ENCODE data around the gene CAPG.

DNA sequence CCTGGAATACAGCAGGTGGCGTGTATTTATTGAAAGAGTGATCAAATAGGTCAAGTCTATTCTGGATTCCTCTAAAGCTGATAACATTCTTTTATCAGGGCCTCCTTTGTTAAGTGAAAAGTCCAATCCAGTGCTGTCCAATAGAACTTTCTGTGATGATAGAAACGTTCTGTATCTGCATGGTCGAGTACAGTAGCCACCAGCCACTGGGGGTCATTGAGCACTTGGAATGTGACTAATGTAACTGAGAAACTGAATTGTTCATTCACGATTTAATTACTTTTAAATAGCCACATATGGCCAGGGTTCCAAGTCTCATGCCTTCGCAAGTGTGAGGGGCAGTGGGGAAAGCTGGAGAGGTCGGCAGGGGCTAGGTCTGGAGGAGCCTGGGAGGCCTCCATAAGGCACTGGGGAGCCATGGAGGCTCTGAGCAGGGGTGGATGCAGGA is 28.9 kb upstream of the CAPG start:
- TF ChIP-seq, protein P1, sequence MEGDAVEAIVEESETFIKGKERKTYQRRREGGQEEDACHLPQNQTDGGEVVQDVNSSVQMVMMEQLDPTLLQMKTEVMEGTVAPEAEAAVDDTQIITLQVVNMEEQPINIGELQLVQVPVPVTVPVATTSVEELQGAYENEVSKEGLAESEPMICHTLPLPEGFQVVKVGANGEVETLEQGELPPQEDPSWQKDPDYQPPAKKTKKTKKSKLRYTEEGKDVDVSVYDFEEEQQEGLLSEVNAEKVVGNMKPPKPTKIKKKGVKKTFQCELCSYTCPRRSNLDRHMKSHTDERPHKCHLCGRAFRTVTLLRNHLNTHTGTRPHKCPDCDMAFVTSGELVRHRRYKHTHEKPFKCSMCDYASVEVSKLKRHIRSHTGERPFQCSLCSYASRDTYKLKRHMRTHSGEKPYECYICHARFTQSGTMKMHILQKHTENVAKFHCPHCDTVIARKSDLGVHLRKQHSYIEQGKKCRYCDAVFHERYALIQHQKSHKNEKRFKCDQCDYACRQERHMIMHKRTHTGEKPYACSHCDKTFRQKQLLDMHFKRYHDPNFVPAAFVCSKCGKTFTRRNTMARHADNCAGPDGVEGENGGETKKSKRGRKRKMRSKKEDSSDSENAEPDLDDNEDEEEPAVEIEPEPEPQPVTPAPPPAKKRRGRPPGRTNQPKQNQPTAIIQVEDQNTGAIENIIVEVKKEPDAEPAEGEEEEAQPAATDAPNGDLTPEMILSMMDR (IDR thresholded peaks at IDR 0.05), result peak in 1 of 6 experiments; percentile 2
- no peak for TF ChIP-seq POLR2A (IDR thresholded peaks at IDR 0.05)

All from adrenal gland (tissue), 5 donors.